Measurements from ENCODE around the gene ART3.
A peak's percentile ranks its signal among the peaks of the same experiment; 100 is the strongest.

Gene ART3

GRCh38 chr4:76148142-76148865, 73.8 kb downstream of the ART3 start, which contains the start of gene NUP54:
Gene NUP54 (minus strand): TSS chr4:76148397. CDS start chr4:76148374, 23 bp downstream.
- peak; percentile 96 for DNase-seq

DNA sequence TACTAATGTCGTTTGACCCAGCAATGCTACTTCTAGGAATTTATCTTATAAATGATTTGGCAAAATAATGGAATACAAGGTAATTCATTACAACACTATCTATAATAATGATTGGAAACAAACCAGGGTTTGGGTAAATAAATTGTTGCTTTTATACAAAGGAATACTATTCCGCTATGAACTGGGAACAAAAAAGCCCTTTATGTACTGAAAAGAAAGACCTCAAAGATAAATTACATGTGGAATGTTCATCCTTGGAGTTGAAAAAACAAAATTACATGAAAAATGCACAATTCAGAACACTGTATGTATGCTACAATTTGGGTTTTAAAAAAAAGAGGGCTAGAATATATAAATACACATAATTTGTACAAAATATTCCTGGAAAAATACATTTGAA, 78.8 kb downstream of the ART3 start:
- no peak for DNase-seq

- no peak for DNase-seq
Observed at GRCh38 chr4:76155979-76156378, 81.5 kb downstream of the ART3 start.

- no peak for DNase-seq
Observed at GRCh38 chr4:76156635-76157034, 82.1 kb downstream of the ART3 start.

- DNase-seq, result no peak
Observed at GRCh38 chr4:76160355-76160754, 85.8 kb downstream of the ART3 start.
